Peyer's patch (tissue), 4 donors: ENCODE data around the gene TFCP2L1. TPM values are rescaled to one million over a fixed set of nuclear protein-coding genes. Genes with fewer than 3 reads are reported as not detected.

Experiments
- DNase-seq, 3 donors: peaks; one replicate each; pipeline ENCODE4 v3.0.0-alpha.2; 2017 to 2019
- H3K27ac ChIP-seq, 4 donors: fragments of 200-600 bp; sonication (generic); one replicate each; pipeline ENCODE4 v1.5.1; 2016 to 2019
- H3K27me3 ChIP-seq, 2 donors: fragments of 200-600 bp; sonication (generic); one replicate each; pipeline ENCODE4 v1.5.1; 2019
- H3K36me3 ChIP-seq, 3 donors: fragments of 200-600 bp; sonication (generic); one replicate each; pipeline ENCODE4 v1.5.1; 2016 to 2019
- H3K4me1 ChIP-seq, 4 donors: fragments of 200-600 bp; sonication (generic); one replicate each; pipeline ENCODE4 v1.5.1; 2016 to 2019
- H3K4me3 ChIP-seq, 4 donors: fragments of 200-600 bp; sonication (generic); 1 replicate in 3 of 4; 2 replicates in 1 of 4; pipeline ENCODE4 v1.5.1; 2016 to 2019; ENCODE audit warnings: mild to moderate bottlenecking in 1 of 4
- H3K9me3 ChIP-seq, 4 donors: fragments of 200-600 bp; sonication (generic); one replicate each; pipeline ENCODE4 v1.5.1; 2016 to 2019; ENCODE audit warnings: mild to moderate bottlenecking in 1 of 4
- POLR2A ChIP-seq, 2 donors: fragments of 450-650 bp; IDR thresholded peaks; one replicate each; pipeline ENCODE4 v1.5.1; 2017; ENCODE audit warnings: antibody characterized with exemption in 2 of 2, mild to moderate bottlenecking in 2 of 2, moderate library complexity in 2 of 2
- total RNA-seq, 4 donors: library from RNA; depleted of rRNA; stranded (reverse); fragments of >200 nt; gene quantifications; one replicate each; pipeline ENCODE4 v1.1.0, GENCODE V29; 2016
- TF ChIP-seq, protein P1 (sequence below), 6 experiments: fragments of 450-650 bp in 4 of 6; fragments of 200-600 bp in 2 of 6; sonication (generic) in 1 of 6; IDR thresholded peaks; one replicate each; pipeline ENCODE4 v1.5.1; 2017 to 2019; ENCODE audit warnings: antibody characterized with exemption in 6 of 6, mild to moderate bottlenecking in 3 of 6, moderate library complexity in 1 of 6

TFCP2L1 gene
- total RNA-seq, 4 donors from 2014 or later = 5.0 to 41.0 (median 10.0) TPM

DNA sequence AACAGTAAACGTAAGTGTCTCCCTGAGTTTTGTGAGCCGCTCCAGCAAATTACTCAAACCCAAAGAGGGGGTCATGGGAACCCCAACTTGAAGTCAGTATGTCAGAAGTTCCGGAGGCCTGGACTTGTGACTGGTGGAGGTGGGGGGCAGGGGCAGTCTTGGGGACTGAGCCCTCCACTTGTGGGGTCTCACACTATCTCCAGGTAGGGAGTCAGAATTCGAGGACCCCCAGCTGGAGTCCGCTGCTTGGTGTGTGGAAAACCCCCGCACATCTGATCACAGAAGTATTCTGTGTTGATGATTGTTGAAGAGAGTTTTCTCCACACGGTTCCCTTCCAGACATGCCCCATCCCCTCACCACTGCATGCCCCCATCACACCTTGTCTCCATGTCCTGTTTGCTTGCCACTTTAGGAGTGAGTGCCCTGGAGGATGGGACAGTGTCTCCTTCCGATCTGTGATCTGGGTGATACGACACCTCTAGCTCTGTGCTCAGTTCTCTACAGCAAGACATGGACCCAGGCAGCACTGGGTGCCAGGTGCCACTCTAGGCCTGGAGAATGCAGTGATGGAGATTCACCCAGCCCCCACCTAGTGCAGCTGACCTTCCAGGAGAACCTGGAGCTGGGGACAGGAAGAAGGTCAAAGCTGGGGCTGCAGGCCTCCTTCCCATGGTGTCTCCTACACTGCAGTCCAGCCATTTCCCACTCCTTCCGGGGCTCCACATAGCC lies 85.6 kb downstream of the TFCP2L1 start:
- Histone ChIP-seq H3K4me3 (no peak overlapping the region), H3K9me3 (no peaks in the 10 kb centered on the region), H3K27ac (no peak overlapping the region), H3K4me1 (peaks cover 0 to 28% (median 0%) of the 10 kb centered on the region in 4 donors), H3K36me3 (no peaks in the 10 kb centered on the region), H3K27me3 (no peaks in the 10 kb centered on the region)
- TF ChIP-seq POLR2A (IDR thresholded peaks at IDR 0.05) = no peak
- TF ChIP-seq, protein P1, sequence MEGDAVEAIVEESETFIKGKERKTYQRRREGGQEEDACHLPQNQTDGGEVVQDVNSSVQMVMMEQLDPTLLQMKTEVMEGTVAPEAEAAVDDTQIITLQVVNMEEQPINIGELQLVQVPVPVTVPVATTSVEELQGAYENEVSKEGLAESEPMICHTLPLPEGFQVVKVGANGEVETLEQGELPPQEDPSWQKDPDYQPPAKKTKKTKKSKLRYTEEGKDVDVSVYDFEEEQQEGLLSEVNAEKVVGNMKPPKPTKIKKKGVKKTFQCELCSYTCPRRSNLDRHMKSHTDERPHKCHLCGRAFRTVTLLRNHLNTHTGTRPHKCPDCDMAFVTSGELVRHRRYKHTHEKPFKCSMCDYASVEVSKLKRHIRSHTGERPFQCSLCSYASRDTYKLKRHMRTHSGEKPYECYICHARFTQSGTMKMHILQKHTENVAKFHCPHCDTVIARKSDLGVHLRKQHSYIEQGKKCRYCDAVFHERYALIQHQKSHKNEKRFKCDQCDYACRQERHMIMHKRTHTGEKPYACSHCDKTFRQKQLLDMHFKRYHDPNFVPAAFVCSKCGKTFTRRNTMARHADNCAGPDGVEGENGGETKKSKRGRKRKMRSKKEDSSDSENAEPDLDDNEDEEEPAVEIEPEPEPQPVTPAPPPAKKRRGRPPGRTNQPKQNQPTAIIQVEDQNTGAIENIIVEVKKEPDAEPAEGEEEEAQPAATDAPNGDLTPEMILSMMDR (IDR thresholded peaks at IDR 0.05) = no peak
- no peak for DNase-seq

DNA sequence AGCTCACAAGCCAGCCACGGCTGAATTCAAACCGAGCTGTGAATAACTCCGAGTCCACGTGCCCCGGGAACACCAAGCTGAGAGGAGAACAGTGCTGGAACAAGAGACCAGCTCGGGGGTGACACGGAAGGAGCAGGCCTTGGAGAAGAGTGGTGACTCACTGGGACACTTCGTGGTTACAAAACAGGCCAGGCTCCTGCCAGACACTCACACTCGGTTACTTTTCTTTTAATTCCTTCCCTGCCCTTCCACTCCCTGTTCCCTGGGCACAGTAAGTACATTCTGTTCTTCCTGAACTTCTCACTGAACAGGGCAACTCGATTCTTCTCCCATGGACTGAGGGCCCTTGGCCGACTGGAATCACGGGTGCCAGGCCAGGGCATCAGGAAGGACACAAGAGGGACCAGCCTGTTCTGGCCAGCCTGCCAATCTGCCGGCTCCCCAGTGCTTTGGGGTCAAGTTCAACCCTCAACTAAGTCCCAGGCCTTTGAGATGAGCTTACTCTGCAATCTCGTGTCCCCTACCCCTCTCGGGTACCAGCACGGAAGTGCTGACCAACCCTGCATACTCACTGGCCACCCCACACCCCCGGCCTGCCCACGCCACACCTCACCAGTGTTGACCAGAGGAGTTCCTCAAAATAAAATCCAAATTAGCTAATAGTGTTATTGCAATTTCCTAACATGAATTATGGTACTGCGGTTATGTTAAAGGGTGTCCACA lies 87.5 kb downstream of the TFCP2L1 start:
- TF ChIP-seq POLR2A (IDR thresholded peaks at IDR 0.05) = peak in 1 of 2 donors; percentile 36
- TF ChIP-seq, protein P1 (IDR thresholded peaks at IDR 0.05) = peak in 1 of 6 experiments; percentile 20
- no peaks in the 10 kb centered on the region for H3K9me3 ChIP-seq
- peak; percentile 19 to 85 (median 79) for DNase-seq
- peak overlapping the region in 3 of 4 donors; percentile 69 to 96 (median 84) for H3K27ac ChIP-seq
- H3K4me1 ChIP-seq = peaks cover 0 to 12% (median 0%) of the 10 kb centered on the region in 4 donors
- no peaks in the 10 kb centered on the region for H3K36me3 ChIP-seq
- no peak overlapping the region for H3K4me3 ChIP-seq
- H3K27me3 ChIP-seq = no peaks in the 10 kb centered on the region

DNA sequence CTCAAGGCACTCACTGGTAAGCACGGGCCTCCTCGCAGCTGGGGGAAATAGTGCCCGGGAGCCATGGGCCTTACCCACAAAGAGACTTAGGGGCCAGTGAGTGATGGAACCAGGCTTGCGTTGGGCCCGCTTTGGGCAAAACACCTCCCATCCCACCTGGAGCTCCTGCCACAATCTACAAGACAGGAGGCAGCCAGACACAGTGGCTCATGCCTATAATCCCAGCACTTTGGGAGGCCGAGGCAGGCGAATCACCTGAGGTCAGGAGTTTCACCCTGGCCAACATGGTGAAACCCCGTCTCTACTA lies 88.2 kb downstream of the TFCP2L1 start:
- no peaks in the 10 kb centered on the region for H3K27me3 ChIP-seq
- H3K27ac ChIP-seq = peak overlapping the region in 3 of 4 donors; percentile 67 to 96 (median 84)
- TF ChIP-seq, protein P1 (IDR thresholded peaks at IDR 0.05) = no peak
- TF ChIP-seq POLR2A (IDR thresholded peaks at IDR 0.05) = no peak

DNA sequence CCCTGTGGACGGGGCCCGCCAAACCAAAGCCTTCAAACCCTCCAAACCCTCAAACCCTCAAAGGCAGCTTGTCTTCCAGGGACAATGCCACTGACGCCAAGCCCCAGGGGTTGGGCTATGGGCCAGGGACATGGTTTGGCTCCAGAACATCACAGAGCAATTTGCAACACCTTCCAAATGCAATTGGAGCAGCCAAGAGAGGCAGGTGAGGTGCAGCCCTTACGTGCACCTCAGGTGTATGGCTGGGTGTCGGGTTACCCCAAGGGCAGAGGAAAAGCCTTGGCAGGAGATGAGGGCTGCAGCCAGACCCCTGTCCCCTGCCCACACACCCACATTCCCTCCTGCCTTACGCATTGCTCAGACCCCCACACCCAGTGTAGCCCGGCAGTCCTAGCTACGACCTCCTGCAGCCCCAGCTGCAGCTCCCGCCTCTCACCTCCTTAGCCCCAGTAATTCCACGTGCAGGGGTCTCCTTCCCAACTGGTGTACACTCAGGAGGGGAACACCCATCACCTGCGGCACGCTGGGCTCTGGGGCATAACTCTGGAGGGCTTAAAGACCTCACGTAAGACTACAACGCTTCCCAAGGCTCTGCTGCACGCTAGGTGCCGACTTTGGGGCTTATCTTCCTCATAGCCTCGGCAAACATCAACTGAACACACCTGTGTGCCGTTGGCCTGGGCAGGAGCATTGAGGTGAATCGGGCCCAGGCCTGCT lies 88.7 kb downstream of the TFCP2L1 start:
- DNase-seq = no peak
- peak overlapping the region in 2 of 4 donors; percentile 67 to 96 for H3K27ac ChIP-seq
- TF ChIP-seq, protein P1 (IDR thresholded peaks at IDR 0.05) = no peak
- no peak for TF ChIP-seq POLR2A (IDR thresholded peaks at IDR 0.05)
- no peaks in the 10 kb centered on the region for H3K36me3 ChIP-seq
- H3K27me3 ChIP-seq = no peaks in the 10 kb centered on the region
- peaks cover 0 to 12% (median 0%) of the 10 kb centered on the region in 4 donors for H3K4me1 ChIP-seq
- H3K9me3 ChIP-seq = no peaks in the 10 kb centered on the region
- H3K4me3 ChIP-seq = no peak overlapping the region

More for the DNA sequence above, 88.2 kb downstream of the TFCP2L1 start:
- Histone ChIP-seq H3K4me3 (no peak overlapping the region), H3K36me3 (no peaks in the 10 kb centered on the region), H3K9me3 (no peaks in the 10 kb centered on the region), H3K4me1 (peaks cover 0 to 12% (median 0%) of the 10 kb centered on the region in 4 donors)
- DNase-seq = no peak

DNA sequence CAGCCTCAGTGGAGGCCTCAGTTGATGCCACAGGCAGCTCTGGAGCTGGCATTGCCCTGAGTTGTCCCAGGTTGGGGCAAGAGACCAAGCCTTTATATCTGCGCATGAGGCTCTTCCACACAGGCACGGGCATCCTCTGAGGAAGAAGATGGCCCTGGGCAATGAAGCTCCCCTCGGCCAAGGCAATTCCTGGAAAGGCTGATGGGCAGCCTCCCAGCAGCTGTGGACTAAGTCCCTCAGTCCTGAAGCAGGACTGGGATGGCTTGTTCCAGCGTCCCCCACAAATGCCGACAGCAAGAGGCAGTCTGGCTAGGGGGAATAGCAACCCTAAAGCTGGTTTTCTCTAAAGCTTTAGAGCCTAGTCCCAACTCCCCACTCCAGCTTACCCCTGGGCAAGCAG lies 90.0 kb downstream of the TFCP2L1 start:
- Histone ChIP-seq H3K4me1 (peaks cover 0 to 12% (median 0%) of the 10 kb centered on the region in 4 donors), H3K36me3 (no peaks in the 10 kb centered on the region), H3K27ac (no peak overlapping the region), H3K27me3 (no peaks in the 10 kb centered on the region), H3K9me3 (no peaks in the 10 kb centered on the region), H3K4me3 (no peak overlapping the region)
- DNase-seq = no peak
- TF ChIP-seq POLR2A (IDR thresholded peaks at IDR 0.05) = no peak
- TF ChIP-seq, protein P1 (IDR thresholded peaks at IDR 0.05) = no peak
